VCaP (cell line): ENCODE measurements around the gene RPS19BP1.

Experiments
- H3K27ac ChIP-seq: fragments of 450-650 bp; 2 replicates; pipeline ENCODE4 v1.5.1; 2017
- CTCF ChIP-seq: fragments of 450-650 bp; conservative IDR thresholded peaks from 2 replicates; pipeline ENCODE4 v1.5.1; 2017; ENCODE audit warnings: mild to moderate bottlenecking, moderate library complexity

The RPS19BP1 gene

GRCh38 chr22:39558950-39559349, 26.4 kb upstream of the RPS19BP1 start:
- no peak overlapping the region for H3K27ac ChIP-seq

DNA sequence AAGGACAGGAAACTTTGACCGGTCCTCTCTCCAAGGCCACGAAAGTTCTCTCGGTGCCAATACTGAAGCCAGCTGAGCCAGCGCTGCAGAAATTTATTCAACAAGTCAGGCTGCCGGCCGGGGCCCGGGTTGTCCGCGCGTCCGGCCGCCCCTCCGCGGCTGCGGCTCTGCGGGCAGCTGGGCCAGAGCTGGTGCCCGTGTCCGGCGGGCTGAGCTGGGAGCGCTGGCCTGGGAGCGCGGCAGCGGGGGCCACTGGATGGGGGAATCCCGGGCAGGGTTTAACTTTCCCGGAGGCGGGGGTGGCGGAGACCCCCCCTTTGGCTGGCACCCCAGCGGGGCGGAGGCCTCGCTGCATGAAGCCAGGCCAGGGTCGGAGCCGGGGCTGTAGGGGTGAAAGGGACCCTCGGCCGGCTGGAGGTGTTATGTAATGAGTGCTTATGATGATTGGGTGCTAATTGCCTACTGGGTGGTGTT, 25.7 kb upstream of the RPS19BP1 start:
- TF ChIP-seq CTCF: no peak
- H3K27ac ChIP-seq: no peak overlapping the region

More at GRCh38 chr22:39558950-39559349, 26.4 kb upstream of the RPS19BP1 start:
- TF ChIP-seq CTCF: no peak

DNA sequence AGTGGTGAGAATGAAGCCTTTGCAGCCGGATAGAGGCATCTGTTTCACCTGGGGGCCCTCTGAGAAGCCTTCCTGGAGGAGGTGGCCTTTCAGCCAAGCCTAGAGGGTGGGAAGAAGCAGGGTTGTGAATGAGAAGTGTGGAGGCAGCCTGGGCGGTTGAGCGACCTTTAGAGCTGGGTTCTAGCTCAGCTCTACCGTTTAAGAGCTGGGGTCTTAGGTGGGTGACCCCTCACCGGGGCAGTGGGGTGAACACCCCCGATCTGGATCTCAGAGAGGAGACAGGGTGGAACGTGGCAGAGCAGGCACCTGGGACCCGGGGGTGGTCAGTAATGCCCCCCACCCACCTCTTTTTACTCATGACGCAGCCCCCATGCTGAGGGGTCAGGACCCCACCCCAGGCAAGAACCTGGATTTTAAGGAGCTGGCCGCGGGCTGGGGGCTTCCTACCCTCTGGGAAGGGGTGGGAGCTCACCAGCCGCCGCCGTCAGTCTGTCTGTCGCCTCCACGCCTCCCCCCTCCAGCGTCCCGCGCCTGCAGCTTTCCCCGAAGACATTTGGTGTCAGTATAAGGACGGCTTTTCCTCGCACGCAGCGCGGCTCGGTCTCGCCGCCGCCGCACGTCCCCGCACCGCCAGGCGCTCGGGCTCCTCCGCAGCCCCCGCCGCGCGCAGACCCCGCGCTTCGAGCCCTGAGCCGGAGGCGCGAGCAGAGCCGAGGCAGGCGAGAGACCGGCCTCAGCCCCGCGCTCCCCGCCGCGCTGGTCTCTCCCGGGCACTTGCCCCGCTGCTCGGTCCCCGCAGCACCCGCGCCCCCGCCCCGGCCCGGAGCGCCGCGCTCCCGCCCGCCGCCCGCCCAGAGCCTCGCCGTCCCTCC, 24.7 kb upstream of the RPS19BP1 start:
- H3K27ac ChIP-seq: peak overlapping the region; percentile 25; the same call in 1 of the 2 replicates
- TF ChIP-seq CTCF: peak; percentile 65

GRCh38 chr22:39554151-39554550, 21.6 kb upstream of the RPS19BP1 start:
- TF ChIP-seq CTCF: no peak
- no peak overlapping the region for H3K27ac ChIP-seq

GRCh38 chr22:39553429-39553828, 20.9 kb upstream of the RPS19BP1 start:
- H3K27ac ChIP-seq: no peak overlapping the region
- TF ChIP-seq CTCF: no peak

DNA sequence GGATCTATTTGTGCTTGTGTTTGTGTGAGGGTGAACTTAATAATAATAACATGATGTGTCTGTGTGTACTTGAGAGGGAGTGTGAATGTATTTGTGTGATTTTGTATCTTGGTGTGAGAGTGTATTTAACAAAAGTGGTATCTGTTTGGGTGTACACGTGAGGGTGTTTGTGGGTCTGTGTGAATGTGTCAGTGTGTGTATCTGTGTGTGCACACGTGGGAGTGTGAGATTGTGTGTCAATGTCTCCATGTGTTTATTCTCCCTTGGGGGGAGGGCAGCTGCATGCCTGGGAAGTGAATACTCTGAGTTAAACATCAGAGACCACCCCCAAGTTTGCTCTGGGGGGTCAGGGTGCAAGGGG, 15.0 kb upstream of the RPS19BP1 start:
- H3K27ac ChIP-seq: no peak overlapping the region
- TF ChIP-seq CTCF: no peak

DNA sequence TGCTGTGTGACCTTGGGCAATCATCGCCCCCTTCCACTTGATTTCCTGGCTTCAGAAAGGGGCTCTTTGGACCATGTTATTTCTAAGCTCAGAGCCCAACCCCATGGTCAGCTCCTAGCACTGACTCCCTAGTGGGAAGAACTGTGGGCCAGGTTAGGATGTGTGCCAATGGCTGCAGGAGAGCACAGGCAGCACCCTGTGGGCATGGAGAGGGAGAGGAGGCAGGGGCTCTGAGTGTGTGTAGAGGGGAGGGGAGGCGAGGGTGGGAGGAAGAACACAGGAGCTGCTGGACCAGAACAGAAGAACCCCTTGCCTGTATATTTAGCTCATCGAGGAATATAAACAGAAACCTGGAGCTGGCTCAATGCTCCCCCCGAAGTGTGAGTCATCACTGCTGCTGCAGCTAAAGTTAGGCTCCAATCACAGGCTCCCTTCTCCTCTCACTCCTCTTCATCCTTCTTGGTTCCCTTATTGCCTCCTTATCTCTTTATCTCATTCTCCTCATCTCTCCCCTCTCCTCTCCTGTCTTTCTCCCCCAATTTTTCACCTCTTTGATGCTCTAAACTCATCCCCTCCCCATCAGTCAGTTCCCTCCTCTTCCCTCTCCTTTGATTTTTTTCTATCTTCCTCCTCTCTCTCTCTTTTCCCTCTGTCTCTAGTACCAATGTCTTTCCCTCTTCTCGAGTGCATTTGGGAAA, 14.5 kb upstream of the RPS19BP1 start:
- no peak for TF ChIP-seq CTCF
- H3K27ac ChIP-seq: no peak overlapping the region
